GM23248 (cell line): ENCODE results near the gene KCNQ5. TPM values are rescaled to one million over a fixed set of nuclear protein-coding genes. Genes with fewer than 3 reads are reported as not detected.
"Not testable (repeated sequence)": the region's sequence is repeated elsewhere in the genome, so short reads cannot be mapped to it uniquely, and the experiment has no call there.

Source experiments
- DNase-seq: peaks from one replicate; pipeline ENCODE4 v3.0.0-alpha.2; 2015
- H2AFZ ChIP-seq: fragments of 200-600 bp; sonication (generic); 2 replicates; pipeline ENCODE4 v1.6.1; 2016; ENCODE audit warnings: antibody characterized with exemption
- H3F3A ChIP-seq: fragments of 200-600 bp; sonication (generic); 2 replicates; pipeline ENCODE4 v1.6.1; 2016; ENCODE audit warnings: mild to moderate bottlenecking, antibody characterized with exemption, mixed run types; ENCODE audit not compliant: insufficient read depth
- H3K27ac ChIP-seq: fragments of 200-600 bp; sonication (generic); 2 replicates; pipeline ENCODE4 v1.5.1; 2016; ENCODE audit warnings: mild to moderate bottlenecking
- H3K27me3 ChIP-seq: fragments of 200-600 bp; sonication (generic); replicated peaks from 2 replicates; pipeline ENCODE4 v1.6.1; 2016; ENCODE audit warnings: mild to moderate bottlenecking; ENCODE audit not compliant: insufficient read depth
- H3K36me3 ChIP-seq: fragments of 200-600 bp; sonication (generic); 2 replicates; pipeline ENCODE4 v1.6.1; 2016; ENCODE audit warnings: low read depth, mild to moderate bottlenecking
- H3K4me1 ChIP-seq: fragments of 200-600 bp; sonication (generic); 2 replicates; pipeline ENCODE4 v1.6.1; 2016; ENCODE audit warnings: mild to moderate bottlenecking; ENCODE audit not compliant: insufficient read depth
- H3K4me2 ChIP-seq: fragments of 200-600 bp; sonication (generic); one replicate; pipeline ENCODE4 v1.6.1; 2016; ENCODE audit warnings: mild to moderate bottlenecking; ENCODE audit not compliant: unreplicated experiment
- H3K4me3 ChIP-seq: fragments of 200-600 bp; sonication (generic); 2 replicates; pipeline ENCODE4 v1.5.1; 2016; ENCODE audit warnings: mild to moderate bottlenecking
- H3K79me2 ChIP-seq: fragments of 200-600 bp; sonication (generic); 2 replicates; pipeline ENCODE4 v1.6.1; 2016; ENCODE audit warnings: mild to moderate bottlenecking; ENCODE audit not compliant: insufficient read depth
- H3K9ac ChIP-seq: fragments of 200-600 bp; sonication (generic); 2 replicates; pipeline ENCODE4 v1.6.1; 2016; ENCODE audit warnings: mild to moderate bottlenecking
- H3K9me2 ChIP-seq: fragments of 200-600 bp; sonication (generic); 2 replicates; pipeline ENCODE4 v1.6.1; 2016; ENCODE audit warnings: mixed run types, mild to moderate bottlenecking, moderate library complexity; ENCODE audit not compliant: insufficient read depth
- H3K9me3 ChIP-seq: fragments of 200-600 bp; sonication (generic); one replicate; pipeline ENCODE4 v1.6.1; 2017; ENCODE audit warnings: low read depth
- H4K20me1 ChIP-seq: fragments of 200-600 bp; sonication (generic); 2 replicates; pipeline ENCODE4 v1.6.0; 2016; ENCODE audit not compliant: insufficient read depth
- EZH2 ChIP-seq: fragments of 200-600 bp; sonication (generic); IDR thresholded peaks from 2 replicates; pipeline ENCODE4 v1.6.1; 2018; ENCODE audit warnings: antibody characterized with exemption, mild to moderate bottlenecking; ENCODE audit not compliant: insufficient read depth, poor library complexity, severe bottlenecking
- EZH2phosphoT487 ChIP-seq: fragments of 200-600 bp; sonication (generic); IDR thresholded peaks from 2 replicates; pipeline ENCODE4 v1.6.1; 2018; ENCODE audit warnings: antibody characterized with exemption, moderate library complexity, mild to moderate bottlenecking, low read depth; ENCODE audit not compliant: insufficient read depth
- WGBS, 2 experiments: methylation state at CpG; one replicate each; pipeline ENCODE4 v1.1.6; 2015 to 2017; ENCODE audit warnings: low lambda C conversion rate in 2 of 2, low coverage in 1 of 2; ENCODE audit errors: missing lambda C conversion rate in 2 of 2; 5-methylcytosine and 5-hydroxymethylcytosine counted together
- in situ Hi-C: fragments of 300-500 bp; cut with MboI; formaldehyde crosslinking; loops from 2 replicates; pipeline ENCODE4 v1.15.0; 2020
- polyA plus RNA-seq: library from polyadenylated mRNA; unstranded; fragments of >200 nt; fragmentation: Nextera tagmentation; extraction: Ambion mirVana; gene quantifications from 2 replicates; pipeline ENCODE4 v1.2.1, GENCODE V29; 2016
- total RNA-seq: library from RNA; depleted of rRNA; stranded (reverse); fragments of >200 nt; shearing (Covaris generic); gene quantifications from 2 replicates; pipeline ENCODE4 v1.2.3, GENCODE V29; 2014; rRNA removed

KCNQ5 gene
- total RNA-seq (10.8 and 15.8 TPM in 2 replicates), polyA plus RNA-seq (4.9 and 5.7 TPM in 2 replicates)

DNA sequence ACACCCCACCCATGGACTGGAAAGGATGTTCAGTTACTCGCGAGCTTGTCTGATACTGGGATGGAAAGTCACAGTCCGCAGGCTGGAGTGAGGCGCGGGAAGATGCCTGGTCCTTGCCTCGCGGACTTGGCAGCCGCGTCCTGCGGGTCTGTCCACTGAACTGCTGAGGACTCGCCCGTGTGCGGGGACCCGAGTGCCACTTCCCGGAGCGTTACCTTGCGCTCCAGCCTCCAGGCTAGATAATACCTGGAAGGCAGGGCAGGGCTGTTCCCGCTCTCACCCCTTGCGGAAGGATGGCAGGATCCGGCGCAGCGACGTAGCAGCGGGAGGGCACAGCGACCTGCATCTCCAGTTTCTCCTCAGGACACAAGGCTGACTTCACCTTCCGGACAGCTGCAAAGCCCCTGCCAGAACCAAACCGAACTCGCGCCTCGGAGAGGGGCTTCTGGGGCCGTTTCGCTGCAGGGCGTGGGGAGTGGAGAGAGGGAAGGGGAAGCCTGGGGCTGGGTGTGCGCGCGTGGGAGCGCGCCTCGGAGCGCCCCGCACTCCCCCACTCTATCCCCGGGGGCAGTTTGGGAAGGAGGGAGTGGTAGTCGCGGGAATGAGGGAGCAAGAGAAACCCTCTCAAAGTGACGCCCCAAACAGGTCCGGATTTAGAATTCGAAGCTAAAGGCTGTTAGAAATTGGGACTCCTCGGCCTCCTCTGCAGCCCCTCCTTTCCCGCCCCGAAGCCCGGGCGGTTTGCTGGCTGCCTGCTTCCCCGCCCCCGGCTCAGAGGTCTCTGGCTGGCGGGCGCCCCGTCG is at the start of gene KCNQ5:
KCNQ5 (plus strand) TSS at position 774 of the 803 bp plus-strand sequence.
- H3K4me1 ChIP-seq: peaks cover 13% of the 10 kb centered on the region
- H3K27me3 ChIP-seq: no peaks in the 10 kb centered on the region
- peaks cover 5% of the 10 kb centered on the region; the same call in 1 of the 2 replicates for H3F3A ChIP-seq
- DNase-seq: peak; percentile 67
- in situ Hi-C loops: no loop called here
- no peaks in the 10 kb centered on the region for H4K20me1 ChIP-seq
- TF ChIP-seq EZH2phosphoT487: no peak
- no peak for TF ChIP-seq EZH2
- peak within 1 kb of the TSS; percentile 96 for H3K4me3 ChIP-seq
- H3K9me2 ChIP-seq: no peaks in the 10 kb centered on the region; the same call in 1 of the 2 replicates
- no peak within 1 kb of the TSS for H3K27ac ChIP-seq
- no peaks in the 10 kb centered on the region for H3K36me3 ChIP-seq
- WGBS, 2 experiments: 1 to 4% methylated on average over 25 to 57 of the region's 58 CpGs
- peaks cover 43% of the 10 kb centered on the region for H3K79me2 ChIP-seq
- peak within 1 kb of the TSS; percentile 93 for H3K4me2 ChIP-seq
- no peaks in the 10 kb centered on the region for H3K9me3 ChIP-seq
- peak within 1 kb of the TSS; percentile 75 for H3K9ac ChIP-seq
- peak within 1 kb of the TSS; percentile 90 for H2AFZ ChIP-seq

DNA sequence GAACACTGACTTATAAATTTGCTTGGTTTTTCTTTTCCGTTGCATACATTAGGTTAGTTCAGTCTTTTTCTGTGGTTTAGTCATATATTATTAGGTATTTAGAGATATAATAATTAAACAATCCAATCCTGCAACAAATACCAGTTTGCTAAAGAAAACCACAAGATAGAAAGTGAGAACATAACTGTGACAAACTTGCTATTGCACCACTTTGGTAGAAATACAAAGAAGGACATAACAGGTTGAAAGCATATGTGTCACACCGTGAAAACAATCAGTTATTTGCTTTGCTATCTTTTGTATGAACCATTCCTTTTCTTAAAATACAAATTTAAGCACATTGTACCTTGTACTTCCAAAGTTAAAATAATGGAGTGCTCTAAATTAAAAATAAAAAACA is 42.0 kb upstream of the KCNQ5 start:
- Histone ChIP-seq H3K4me3 (peak overlapping the region; percentile 6; the same call in 1 of the 2 replicates), H3K27me3 (no peaks in the 10 kb centered on the region), H3K79me2 (no peaks in the 10 kb centered on the region), H3K27ac (0 out of 2 replicates have a peak overlapping the region, but pooled peaks have one; percentile 2), H3K4me2 (peak overlapping the region; percentile 23), H3K4me1 (peaks cover 20% of the 10 kb centered on the region), H3K9me3 (no peaks in the 10 kb centered on the region), H4K20me1 (no peaks in the 10 kb centered on the region), H3K9me2 (no peaks in the 10 kb centered on the region), H2AFZ (0 out of 2 replicates have a peak overlapping the region, but pooled peaks have one; percentile 18), H3K9ac (no peak overlapping the region), H3K36me3 (no peaks in the 10 kb centered on the region), H3F3A (no peaks in the 10 kb centered on the region; the same call in 1 of the 2 replicates)
- no peak for TF ChIP-seq EZH2phosphoT487
- TF ChIP-seq EZH2: no peak
- in situ Hi-C loops: loop anchor here (10.0 to 25.0 kb wide), 2 partner anchors 165 to 318 kb away; no protein-coding TSS in a partner anchor
- 34% methylated on average over 2 of the region's 2 CpGs for WGBS, 2 experiments
- peak; percentile 46 for DNase-seq

DNA sequence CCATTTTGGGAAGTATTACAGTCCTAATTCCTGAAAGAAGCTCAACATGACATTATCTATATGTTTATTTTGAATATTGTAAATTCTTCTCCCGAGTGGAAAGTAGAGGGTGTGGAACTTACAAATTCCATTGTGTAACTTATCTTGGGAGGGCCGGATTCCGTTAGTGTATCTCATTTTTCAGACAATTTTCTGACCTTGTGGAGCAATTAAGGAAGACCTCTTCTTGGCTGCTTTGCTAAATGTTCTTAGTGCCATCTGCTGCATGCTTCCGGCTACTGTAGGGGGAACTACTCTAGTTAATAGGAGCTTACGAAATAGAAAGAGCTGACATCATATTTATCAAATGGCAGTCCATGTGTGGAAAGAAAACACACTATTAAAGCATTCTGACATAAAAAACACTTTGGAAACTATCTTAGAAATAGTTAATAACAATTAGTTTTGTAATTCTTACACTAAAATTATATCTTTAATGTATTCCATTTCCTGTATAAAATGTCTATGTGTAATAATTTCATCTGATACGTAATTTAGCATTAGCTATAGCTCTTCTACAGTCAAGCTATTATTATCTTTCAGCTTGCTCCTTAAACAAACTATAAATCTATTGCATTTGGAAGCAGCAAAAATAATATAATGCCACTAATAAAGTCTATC is 41.5 kb upstream of the KCNQ5 start:
- Histone ChIP-seq H3F3A (no peaks in the 10 kb centered on the region; the same call in 1 of the 2 replicates), H4K20me1 (no peaks in the 10 kb centered on the region), H3K79me2 (no peaks in the 10 kb centered on the region), H3K4me1 (peaks cover 20% of the 10 kb centered on the region), H3K9me3 (no peaks in the 10 kb centered on the region), H3K27ac (0 out of 2 replicates have a peak overlapping the region, but pooled peaks have one; percentile 2), H3K4me2 (peak overlapping the region; percentile 23), H3K9me2 (no peaks in the 10 kb centered on the region), H2AFZ (0 out of 2 replicates have a peak overlapping the region, but pooled peaks have one; percentile 18), H3K9ac (no peak overlapping the region), H3K4me3 (peak overlapping the region; percentile 6; the same call in 1 of the 2 replicates), H3K27me3 (no peaks in the 10 kb centered on the region), H3K36me3 (no peaks in the 10 kb centered on the region)
- in situ Hi-C loops: loop anchor here (10.0 to 25.0 kb wide), 2 partner anchors 166 to 318 kb away; no protein-coding TSS in a partner anchor
- peak; percentile 90 for DNase-seq
- 19 to 23% methylated on average over 6 of the region's 6 CpGs for whole genome bisulfite sequencing, 2 experiments
- TF ChIP-seq EZH2 (no peak), EZH2phosphoT487 (no peak)

DNA sequence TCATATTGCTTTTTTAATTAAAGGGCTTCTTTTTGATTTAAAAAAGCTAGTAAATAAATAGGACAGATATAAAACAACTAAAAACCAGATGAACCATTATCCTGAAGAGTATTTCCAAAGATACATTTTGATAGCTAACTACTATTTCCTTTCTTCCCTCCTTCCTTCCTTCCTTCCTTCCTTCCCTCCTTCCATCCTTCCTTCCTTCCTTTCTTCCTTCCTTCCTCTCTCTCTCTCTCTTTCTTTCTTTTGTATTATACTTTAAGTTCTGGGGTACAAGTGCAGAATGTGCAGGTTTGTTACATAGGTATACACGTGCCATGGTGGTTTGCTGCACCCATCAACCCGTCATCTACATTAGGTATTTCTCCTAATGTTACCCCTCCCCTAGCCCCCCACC is 40.9 kb upstream of the KCNQ5 start:
- in situ Hi-C loops: loop anchor here (10.0 to 25.0 kb wide), 2 partner anchors 166 to 319 kb away; no protein-coding TSS in a partner anchor
- 0 out of 2 replicates have a peak overlapping the region, but pooled peaks have one; percentile 9 for H2AFZ ChIP-seq
- not testable (repeated sequence) for H3K27me3 ChIP-seq, H3K9ac ChIP-seq, H3F3A ChIP-seq, DNase-seq, H4K20me1 ChIP-seq, H3K9me3 ChIP-seq, H3K79me2 ChIP-seq, H3K27ac ChIP-seq, H3K4me2 ChIP-seq, H3K4me3 ChIP-seq, H3K36me3 ChIP-seq, H3K9me2 ChIP-seq
- H3K4me1 ChIP-seq: peaks cover 20% of the 10 kb centered on the region
- 33 to 49% methylated on average over 2 of the region's 2 CpGs for WGBS, 2 experiments
